Adipocyte (in vitro differentiated cells): ENCODE data around the gene XYLT1.

Experiments used
- DNase-seq: peaks from one replicate; pipeline ENCODE4 v3.0.0-alpha.2; 2015; ENCODE audit warnings: low read depth
- H3K27me3 ChIP-seq: replicated peaks from 2 replicates; pipeline ENCODE4 v1.7.0; 2013; ENCODE audit warnings: mild to moderate bottlenecking, low read length, moderate library complexity; ENCODE audit not compliant: control insufficient read depth, insufficient read depth
- H3K36me3 ChIP-seq: 2 replicates; pipeline ENCODE4 v1.7.0; 2013; ENCODE audit warnings: low read length, mild to moderate bottlenecking, moderate library complexity; ENCODE audit not compliant: control insufficient read depth, insufficient read depth, severe bottlenecking
- H3K4me1 ChIP-seq: 2 replicates; pipeline ENCODE4 v1.7.0; 2013; ENCODE audit warnings: mild to moderate bottlenecking, low read length, moderate library complexity; ENCODE audit not compliant: control insufficient read depth, insufficient read depth
- H3K4me3 ChIP-seq: 2 replicates; pipeline ENCODE4 v1.7.0; 2013; ENCODE audit warnings: mild to moderate bottlenecking, low read length, moderate library complexity
- H3K9ac ChIP-seq: 2 replicates; pipeline ENCODE4 v1.7.0; 2013; ENCODE audit warnings: mild to moderate bottlenecking, low read length, moderate library complexity
- H3K9me3 ChIP-seq: 2 replicates; pipeline ENCODE4 v1.7.0; 2013; ENCODE audit warnings: mild to moderate bottlenecking, low read length, moderate library complexity; ENCODE audit not compliant: control insufficient read depth

The XYLT1 gene

DNA sequence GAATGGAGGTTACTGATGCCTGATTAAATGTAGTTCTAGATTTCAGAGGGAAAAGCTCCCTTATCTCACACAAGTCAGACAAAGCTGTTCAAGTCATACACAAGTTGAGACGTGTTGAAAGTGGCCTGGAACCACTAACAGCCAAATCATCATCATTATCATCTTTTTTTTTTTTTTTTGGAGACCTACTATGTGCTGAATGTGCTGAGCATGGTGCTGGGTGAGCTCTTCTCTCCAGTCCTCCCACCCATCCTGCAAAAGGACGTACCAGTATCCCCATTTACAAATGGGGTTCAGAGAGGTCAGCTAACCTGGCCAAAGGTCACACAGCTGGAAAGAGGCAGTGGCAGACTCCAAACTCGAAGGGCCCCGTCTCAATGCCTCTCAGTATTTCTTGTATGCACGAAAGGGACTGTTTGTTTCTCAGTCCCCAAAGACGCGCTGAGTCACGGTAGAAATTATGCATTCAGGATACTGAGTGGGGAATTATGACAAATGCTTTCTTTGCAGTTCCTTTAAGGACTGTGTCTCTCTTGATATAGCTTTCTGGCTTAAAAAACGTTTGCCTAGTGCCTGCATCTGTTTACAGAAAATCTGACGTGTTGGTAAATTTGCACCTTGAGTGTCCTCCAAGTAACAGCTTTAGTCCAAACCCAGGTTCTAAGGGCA lies 235.5 kb downstream of the XYLT1 start:
- H3K9ac ChIP-seq = no peak overlapping the region
- no peak for DNase-seq

GRCh38 chr16:17233318-17234002 lies 237.3 kb downstream of the XYLT1 start:
- no peak for DNase-seq
- Histone ChIP-seq H3K4me1 (peaks cover 19% of the 10 kb centered on the region), H3K4me3 (no peak overlapping the region), H3K9me3 (no peaks in the 10 kb centered on the region), H3K36me3 (peaks cover 15% of the 10 kb centered on the region), H3K9ac (no peak overlapping the region), H3K27me3 (no peaks in the 10 kb centered on the region)

More for the DNA sequence above, 235.5 kb downstream of the XYLT1 start:
- Histone ChIP-seq H3K27me3 (no peaks in the 10 kb centered on the region), H3K9me3 (no peaks in the 10 kb centered on the region), H3K36me3 (peaks cover 15% of the 10 kb centered on the region), H3K4me3 (no peak overlapping the region), H3K4me1 (peaks cover 10% of the 10 kb centered on the region)

DNA sequence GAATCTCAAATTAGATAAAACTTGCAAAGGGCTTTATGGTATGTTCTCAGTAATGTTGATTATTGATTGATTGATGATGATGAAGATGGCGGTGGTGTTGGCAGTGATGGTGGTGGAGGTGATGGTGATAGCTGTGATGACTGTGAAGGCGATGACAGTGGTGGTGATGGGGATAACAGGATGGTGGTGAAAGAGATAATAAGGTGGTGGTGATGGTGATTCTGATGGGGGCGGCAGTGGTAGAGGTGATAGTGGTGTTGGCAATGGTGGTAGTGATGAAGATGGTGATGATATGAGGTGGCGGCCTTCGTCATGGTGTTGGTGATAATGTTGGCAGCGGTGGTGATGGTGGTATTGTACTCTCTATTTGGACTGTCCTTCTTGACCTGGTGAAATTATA lies 238.3 kb downstream of the XYLT1 start:
- no peak for DNase-seq
- no peaks in the 10 kb centered on the region for H3K27me3 ChIP-seq
- no peak overlapping the region for H3K4me3 ChIP-seq
- no peak overlapping the region for H3K9ac ChIP-seq
- H3K4me1 ChIP-seq = peaks cover 15% of the 10 kb centered on the region
- H3K9me3 ChIP-seq = no peaks in the 10 kb centered on the region
- peaks cover 15% of the 10 kb centered on the region for H3K36me3 ChIP-seq

GRCh38 chr16:17231972-17232371 lies 238.8 kb downstream of the XYLT1 start:
- no peaks in the 10 kb centered on the region for H3K27me3 ChIP-seq
- no peaks in the 10 kb centered on the region for H3K9me3 ChIP-seq
- peaks cover 10% of the 10 kb centered on the region for H3K36me3 ChIP-seq
- H3K9ac ChIP-seq = no peak overlapping the region
- no peak for DNase-seq
- H3K4me3 ChIP-seq = no peak overlapping the region
- peaks cover 15% of the 10 kb centered on the region for H3K4me1 ChIP-seq

GRCh38 chr16:17230932-17231581 lies 239.7 kb downstream of the XYLT1 start:
- no peaks in the 10 kb centered on the region for H3K9me3 ChIP-seq
- H3K9ac ChIP-seq = no peak overlapping the region
- H3K36me3 ChIP-seq = peaks cover 4% of the 10 kb centered on the region
- H3K27me3 ChIP-seq = no peaks in the 10 kb centered on the region
- DNase-seq = no peak
- peaks cover 19% of the 10 kb centered on the region for H3K4me1 ChIP-seq
- H3K4me3 ChIP-seq = no peak overlapping the region

DNA sequence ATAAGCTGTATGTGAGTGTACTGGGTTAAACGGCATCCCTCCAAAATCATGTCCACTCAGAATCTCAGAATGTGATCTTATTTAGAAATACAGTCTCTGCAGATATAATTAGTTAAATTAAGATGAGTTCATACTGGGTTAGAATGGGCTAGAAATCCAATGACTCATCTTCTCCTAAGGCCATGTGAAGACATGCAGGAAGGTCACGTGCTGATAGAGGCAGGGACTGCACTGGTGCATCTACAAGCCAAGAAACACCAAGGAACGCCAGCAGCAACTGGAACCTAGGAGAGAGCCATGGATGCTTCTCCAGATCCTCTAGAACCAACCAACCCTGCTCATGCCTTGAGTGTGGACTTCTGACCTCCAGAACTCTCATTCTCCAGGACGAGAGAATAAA lies 241.0 kb downstream of the XYLT1 start:
- H3K27me3 ChIP-seq = no peaks in the 10 kb centered on the region
- peaks cover 26% of the 10 kb centered on the region for H3K4me1 ChIP-seq
- no peak overlapping the region for H3K9ac ChIP-seq
- peaks cover 4% of the 10 kb centered on the region for H3K36me3 ChIP-seq
- H3K4me3 ChIP-seq = no peak overlapping the region
- H3K9me3 ChIP-seq = no peaks in the 10 kb centered on the region
- DNase-seq = no peak

DNA sequence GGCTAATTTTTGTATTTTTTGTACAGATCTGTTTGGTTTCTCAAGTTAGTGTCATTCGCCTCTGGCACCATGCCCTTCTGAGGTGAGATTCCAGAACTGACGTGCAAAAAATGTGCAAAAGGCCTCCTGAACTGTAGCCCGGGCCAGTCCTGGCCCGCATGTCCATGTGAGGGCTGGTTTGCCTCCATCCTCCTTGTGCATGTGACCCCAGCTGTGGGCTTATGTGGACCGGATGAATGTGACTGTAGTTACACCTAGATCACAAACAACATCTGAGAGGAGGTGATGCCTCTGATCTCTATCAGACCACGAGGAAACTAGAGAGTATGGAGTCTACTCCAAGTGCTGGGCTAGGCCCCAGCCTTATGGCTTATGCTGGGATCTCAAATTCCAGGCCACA lies 241.6 kb downstream of the XYLT1 start:
- H3K36me3 ChIP-seq = peaks cover 4% of the 10 kb centered on the region
- no peaks in the 10 kb centered on the region for H3K27me3 ChIP-seq
- no peak overlapping the region for H3K9ac ChIP-seq
- no peak overlapping the region for H3K4me3 ChIP-seq
- no peak for DNase-seq
- H3K9me3 ChIP-seq = no peaks in the 10 kb centered on the region
- peaks cover 32% of the 10 kb centered on the region for H3K4me1 ChIP-seq

DNA sequence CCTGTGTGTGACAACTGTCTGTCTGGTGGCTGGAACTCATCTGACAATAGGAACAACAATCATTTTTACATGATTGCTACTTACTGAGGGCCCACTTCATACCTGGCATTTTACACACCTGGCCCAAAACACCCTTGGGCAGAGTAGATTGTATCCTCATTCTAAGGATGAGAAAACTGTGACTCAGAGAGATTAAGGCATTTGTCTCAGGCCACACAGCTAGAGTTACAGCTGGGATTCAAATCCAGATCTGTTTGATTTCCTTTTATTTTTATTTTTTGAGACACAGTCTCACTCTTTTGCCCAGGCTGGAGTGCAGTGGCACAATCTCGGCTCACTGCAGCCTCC lies 242.1 kb downstream of the XYLT1 start:
- Histone ChIP-seq H3K4me1 (peaks cover 32% of the 10 kb centered on the region), H3K36me3 (peaks cover 5% of the 10 kb centered on the region), H3K9ac (no peak overlapping the region), H3K27me3 (no peaks in the 10 kb centered on the region), H3K9me3 (no peaks in the 10 kb centered on the region), H3K4me3 (no peak overlapping the region)
- no peak for DNase-seq

DNA sequence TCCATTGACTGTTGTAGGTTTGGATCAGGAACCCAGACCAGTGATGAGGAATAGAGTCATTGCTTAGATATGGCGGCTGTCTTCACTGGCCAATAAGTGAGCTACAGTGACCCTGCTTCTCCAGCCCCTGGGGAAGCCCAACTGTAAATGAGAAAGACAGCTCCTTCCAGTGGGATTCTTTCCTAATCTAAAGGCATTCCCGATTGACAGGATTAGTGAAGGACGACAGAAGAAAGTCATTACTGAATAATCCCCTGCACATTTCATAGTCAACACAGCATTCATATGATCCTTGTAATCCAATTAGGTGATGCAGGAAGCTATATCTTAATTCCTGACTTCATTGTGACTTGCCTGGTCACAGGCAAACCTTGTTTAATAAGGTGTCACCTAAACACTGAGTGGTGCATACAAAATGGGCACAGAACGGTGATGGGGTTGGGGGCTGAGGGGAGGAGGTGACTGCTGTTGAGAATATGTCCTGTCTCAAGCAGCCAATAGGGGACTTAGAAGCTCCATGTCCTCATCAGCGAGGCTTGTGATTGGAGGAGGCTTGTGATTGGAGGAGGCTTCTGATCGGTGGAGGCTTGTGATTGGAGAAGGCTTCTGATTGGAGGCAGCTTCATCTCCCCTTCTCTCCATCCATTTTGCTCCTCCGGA lies 242.6 kb downstream of the XYLT1 start:
- H3K4me1 ChIP-seq = peaks cover 32% of the 10 kb centered on the region
- no peak overlapping the region for H3K9ac ChIP-seq
- H3K9me3 ChIP-seq = no peaks in the 10 kb centered on the region
- no peak for DNase-seq
- H3K36me3 ChIP-seq = peaks cover 10% of the 10 kb centered on the region
- no peaks in the 10 kb centered on the region for H3K27me3 ChIP-seq
- no peak overlapping the region for H3K4me3 ChIP-seq

DNA sequence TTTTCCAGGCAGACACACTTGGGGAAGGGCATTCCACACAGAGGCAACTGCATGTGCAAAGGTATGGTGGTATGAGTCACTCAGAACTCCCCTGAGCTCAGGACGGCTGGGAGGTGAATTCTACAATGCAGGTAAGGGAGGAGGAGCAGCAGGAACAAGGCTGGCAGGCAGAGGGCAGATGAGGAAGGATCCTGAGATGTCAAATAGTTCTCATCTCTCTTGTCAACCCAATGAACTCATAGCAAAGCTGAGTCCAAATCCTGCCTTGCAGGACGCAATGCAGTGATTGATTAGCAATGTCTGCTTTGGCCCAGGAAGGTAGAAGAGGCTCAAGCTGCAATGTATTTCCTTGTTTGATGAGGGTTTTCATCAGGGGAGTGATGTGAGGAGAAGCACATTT lies 243.5 kb downstream of the XYLT1 start:
- Histone ChIP-seq H3K9ac (no peak overlapping the region), H3K4me1 (peaks cover 37% of the 10 kb centered on the region), H3K9me3 (no peaks in the 10 kb centered on the region), H3K4me3 (no peak overlapping the region), H3K27me3 (no peaks in the 10 kb centered on the region), H3K36me3 (peaks cover 6% of the 10 kb centered on the region)
- DNase-seq = no peak

- peak; percentile 7 for DNase-seq
- H3K9ac ChIP-seq = peak overlapping the region; percentile 63
These were observed 245.2 kb downstream of the XYLT1 start for GRCh38 chr16:17225541-17225940.

More at GRCh38 chr16:17225541-17225940, 245.2 kb downstream of the XYLT1 start:
- Histone ChIP-seq H3K4me3 (peak overlapping the region; percentile 60), H3K9me3 (no peaks in the 10 kb centered on the region), H3K36me3 (peaks cover 6% of the 10 kb centered on the region), H3K4me1 (peaks cover 37% of the 10 kb centered on the region), H3K27me3 (no peaks in the 10 kb centered on the region)
